GM12873 (cell line): ENCODE data around the gene MPZ.

Experiments used
- CTCF ChIP-seq: IDR thresholded peaks from 2 replicates; pipeline ENCODE4 v1.5.1; 2012; ENCODE audit warnings: low read depth, mild to moderate bottlenecking, moderate library complexity, low read length, control low read depth; ENCODE audit not compliant: insufficient read depth; ENCODE audit errors: missing control alignments

MPZ gene

GRCh38 chr1:161298116-161298515 is 11.7 kb downstream of the MPZ start:
- TF ChIP-seq CTCF = no peak

- no peak for TF ChIP-seq CTCF
These were observed 12.4 kb downstream of the MPZ start for GRCh38 chr1:161297415-161297814.

- TF ChIP-seq CTCF = no peak
These were observed 19.0 kb downstream of the MPZ start for GRCh38 chr1:161290779-161291178.

GRCh38 chr1:161287482-161288054 is 22.2 kb downstream of the MPZ start:
- no peak for TF ChIP-seq CTCF

- TF ChIP-seq CTCF = no peak
These were observed 24.2 kb downstream of the MPZ start for GRCh38 chr1:161285521-161285920.

- no peak for TF ChIP-seq CTCF
These were observed 24.7 kb downstream of the MPZ start for GRCh38 chr1:161285113-161285512.

GRCh38 chr1:161282991-161283390 is 26.8 kb downstream of the MPZ start:
- no peak for TF ChIP-seq CTCF
